ENCODE data around the gene AIG1. TPM values are rescaled to one million over a fixed set of nuclear protein-coding genes. Genes with fewer than 3 reads are reported as not detected.

The AIG1 gene
- total RNA-seq, 2 donors from 2014 or later, result 32.9 to 53.6 TPM

DNA sequence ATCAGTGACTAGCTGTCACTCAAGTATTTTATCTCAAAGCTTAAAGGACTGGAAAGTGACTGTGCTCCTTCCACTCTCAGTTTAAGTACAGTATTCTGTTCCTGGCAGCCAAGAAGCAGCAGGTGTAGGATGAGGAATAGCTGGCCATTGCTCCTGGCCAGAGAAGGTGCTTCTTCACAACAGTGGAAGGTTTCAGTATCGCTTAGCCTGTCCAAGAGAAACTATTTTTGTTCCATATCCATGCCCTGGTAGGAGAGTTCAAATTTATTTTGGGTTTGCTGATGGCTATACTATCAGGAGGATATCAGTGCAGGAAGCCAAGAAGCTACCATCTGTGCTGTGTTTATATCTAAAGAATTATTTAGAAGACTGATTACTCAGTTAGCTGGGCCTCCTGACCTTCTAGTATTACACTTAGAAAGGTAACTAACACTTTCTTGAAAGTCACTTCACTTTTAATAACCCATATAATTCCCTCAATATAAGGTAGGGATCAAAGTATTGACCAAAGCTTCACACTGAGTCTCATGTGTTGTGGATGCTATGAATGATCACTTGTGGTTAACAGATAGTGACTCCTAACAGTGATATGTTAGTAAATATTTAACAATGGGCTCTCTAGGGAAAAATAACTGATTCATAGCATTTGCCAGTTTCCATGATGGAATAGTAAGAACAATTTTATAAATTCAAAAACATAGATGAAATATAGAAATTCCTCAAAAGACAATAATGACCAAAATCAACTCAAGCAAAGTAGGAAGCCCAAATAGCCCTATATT is 99.9 kb downstream of the AIG1 start:
- peaks cover 5 to 8% of the 10 kb centered on the region in 2 donors for H3K4me1 ChIP-seq (ENCODE audit: control insufficient read depth in 1 of 2, low read depth in 2 of 2)
- H3K36me3 ChIP-seq, result no peaks in the 10 kb centered on the region
- no peak overlapping the region for H3K27ac ChIP-seq
- no peaks in the 10 kb centered on the region for H3K9me3 ChIP-seq
- no peak for DNase-seq (ENCODE audit: low spot score)
- H3K4me3 ChIP-seq, result no peak overlapping the region
- no peak for ATAC-seq (ENCODE audit: insufficient number of reproducible peaks, low FRiP score, low read depth)
- no peaks in the 10 kb centered on the region for H3K27me3 ChIP-seq (replicated peaks; ENCODE audit: insufficient read depth)
- TF ChIP-seq CTCF (IDR thresholded peaks at IDR 0.05), result no peak

DNA sequence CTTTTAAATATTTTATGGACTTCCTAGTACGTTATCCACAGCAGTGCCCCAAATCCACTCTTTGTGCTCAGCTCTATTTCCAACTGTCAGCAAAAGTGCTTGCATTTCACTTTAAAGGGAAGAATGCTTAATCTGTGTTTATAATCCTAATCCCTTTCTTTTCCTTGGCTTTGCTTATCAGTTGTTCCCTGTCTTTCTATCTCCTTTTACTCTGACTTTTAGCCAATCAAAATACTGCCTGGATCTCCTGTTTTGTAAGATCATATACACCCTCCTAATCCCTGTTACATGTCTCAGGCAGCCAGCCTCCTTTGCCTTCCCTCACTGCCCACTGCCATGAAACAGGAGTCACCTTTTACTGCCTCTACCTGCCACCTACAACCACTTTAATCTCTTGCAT is 102.9 kb downstream of the AIG1 start:
- no peak for ATAC-seq (ENCODE audit: insufficient number of reproducible peaks, low FRiP score, low read depth)
- H3K4me3 ChIP-seq, result no peak overlapping the region

GRCh38 chr6:143164565-143165105 is 103.9 kb downstream of the AIG1 start:
- DNase-seq (ENCODE audit: low spot score), result no peak
- ATAC-seq (ENCODE audit: insufficient number of reproducible peaks, low FRiP score, low read depth), result no peak
- no peaks in the 10 kb centered on the region for H3K36me3 ChIP-seq
- TF ChIP-seq CTCF (IDR thresholded peaks at IDR 0.05), result no peak
- no peak overlapping the region for H3K4me3 ChIP-seq
- no peak overlapping the region for H3K27ac ChIP-seq
- no peaks in the 10 kb centered on the region for H3K9me3 ChIP-seq
- H3K4me1 ChIP-seq (ENCODE audit: control insufficient read depth in 1 of 2, low read depth in 2 of 2), result no peaks in the 10 kb centered on the region
- H3K27me3 ChIP-seq (replicated peaks; ENCODE audit: insufficient read depth), result no peaks in the 10 kb centered on the region

More for the DNA sequence above, 102.9 kb downstream of the AIG1 start:
- no peak for TF ChIP-seq CTCF (IDR thresholded peaks at IDR 0.05)
- H3K4me1 ChIP-seq (ENCODE audit: control insufficient read depth in 1 of 2, low read depth in 2 of 2), result peaks cover 0 to 5% of the 10 kb centered on the region in 2 donors
- H3K27me3 ChIP-seq (replicated peaks; ENCODE audit: insufficient read depth), result no peaks in the 10 kb centered on the region
- H3K9me3 ChIP-seq, result no peaks in the 10 kb centered on the region
- no peak for DNase-seq (ENCODE audit: low spot score)
- no peaks in the 10 kb centered on the region for H3K36me3 ChIP-seq
- H3K27ac ChIP-seq, result no peak overlapping the region

GRCh38 chr6:143165315-143165855 is 104.7 kb downstream of the AIG1 start:
- H3K4me3 ChIP-seq, result no peak overlapping the region
- H3K4me1 ChIP-seq (ENCODE audit: control insufficient read depth in 1 of 2, low read depth in 2 of 2), result no peaks in the 10 kb centered on the region
- ATAC-seq (ENCODE audit: insufficient number of reproducible peaks, low FRiP score, low read depth) (no peak), DNase-seq (ENCODE audit: low spot score) (no peak)
- no peaks in the 10 kb centered on the region for H3K27me3 ChIP-seq (replicated peaks; ENCODE audit: insufficient read depth)
- H3K27ac ChIP-seq, result no peak overlapping the region
- no peaks in the 10 kb centered on the region for H3K9me3 ChIP-seq
- TF ChIP-seq CTCF (IDR thresholded peaks at IDR 0.05), result no peak
- no peaks in the 10 kb centered on the region for H3K36me3 ChIP-seq

GRCh38 chr6:143166247-143166695 is 105.6 kb downstream of the AIG1 start:
- no peak for ATAC-seq (ENCODE audit: insufficient number of reproducible peaks, low FRiP score, low read depth)
- Histone ChIP-seq H3K9me3 (no peaks in the 10 kb centered on the region), H3K4me1 (ENCODE audit: control insufficient read depth in 1 of 2, low read depth in 2 of 2) (no peaks in the 10 kb centered on the region), H3K36me3 (no peaks in the 10 kb centered on the region), H3K4me3 (no peak overlapping the region), H3K27me3 (replicated peaks; ENCODE audit: insufficient read depth) (no peaks in the 10 kb centered on the region), H3K27ac (no peak overlapping the region)
- no peak for DNase-seq (ENCODE audit: low spot score)
- no peak for TF ChIP-seq CTCF (IDR thresholded peaks at IDR 0.05)

Measured in thoracic aorta (tissue), 2 donors.